ENCODE data around the gene LHFPL2.

LHFPL2 gene

GRCh38 chr5:78566747-78567425 lies 81.7 kb downstream of the LHFPL2 start:
- Histone ChIP-seq H3K36me3 (ENCODE audit: control insufficient read depth in 5 of 5, insufficient read depth in 5 of 5, low read length in 5 of 5) (peaks cover 0 to 10% (median 3%) of the 10 kb centered on the region in 5 donors), H3K9me3 (ENCODE audit: control insufficient read depth in 5 of 5, low read length in 5 of 5) (no peaks in the 10 kb centered on the region), H3K4me1 (ENCODE audit: control insufficient read depth in 5 of 5, insufficient read depth in 5 of 5, low read length in 5 of 5) (peaks cover 0 to 23% (median 21%) of the 10 kb centered on the region in 5 donors), H3K4me3 (ENCODE audit: low read depth in 1 of 5, low read length in 5 of 5) (no peak overlapping the region), H3K27me3 (ENCODE audit: control insufficient read depth in 5 of 5, insufficient read depth in 4 of 5, low read length in 5 of 5) (no peaks in the 10 kb centered on the region), H3K9ac (ENCODE audit: low read length in 5 of 5) (no peak overlapping the region), H3K27ac (ENCODE audit: low read depth, low read length) (peak overlapping the region; percentile 19)

DNA sequence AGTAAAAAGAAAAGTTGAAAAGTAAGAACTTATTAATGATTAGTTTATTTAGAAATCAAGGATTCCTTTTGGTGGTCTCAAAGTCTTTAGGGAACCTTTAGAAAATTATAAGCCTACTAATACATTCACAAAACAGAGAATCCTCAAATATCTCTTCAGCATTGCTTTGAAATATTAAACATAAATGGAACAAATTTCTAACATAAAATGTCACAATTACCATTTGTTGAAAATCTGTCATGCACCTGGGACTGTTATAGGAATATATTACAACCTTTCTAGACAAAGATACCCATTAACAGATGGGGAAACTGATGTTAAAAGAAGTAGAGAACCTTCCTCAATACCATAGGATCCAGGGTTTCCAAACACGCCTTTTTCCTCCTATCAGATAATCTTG lies 83.2 kb downstream of the LHFPL2 start:
- no peak overlapping the region for H3K4me3 ChIP-seq (ENCODE audit: low read depth in 1 of 5, low read length in 5 of 5)
- H3K27ac ChIP-seq (ENCODE audit: low read depth, low read length) = no peak overlapping the region
- H3K9ac ChIP-seq (ENCODE audit: low read length in 5 of 5) = no peak overlapping the region
- no peaks in the 10 kb centered on the region for H3K27me3 ChIP-seq (ENCODE audit: control insufficient read depth in 5 of 5, insufficient read depth in 4 of 5, low read length in 5 of 5)
- H3K36me3 ChIP-seq (ENCODE audit: control insufficient read depth in 5 of 5, insufficient read depth in 5 of 5, low read length in 5 of 5) = peaks cover 0 to 10% (median 3%) of the 10 kb centered on the region in 5 donors
- H3K4me1 ChIP-seq (ENCODE audit: control insufficient read depth in 5 of 5, insufficient read depth in 5 of 5, low read length in 5 of 5) = peaks cover 0 to 23% (median 21%) of the 10 kb centered on the region in 5 donors
- no peaks in the 10 kb centered on the region for H3K9me3 ChIP-seq (ENCODE audit: control insufficient read depth in 5 of 5, low read length in 5 of 5)

GRCh38 chr5:78563621-78564020 lies 85.0 kb downstream of the LHFPL2 start:
- H3K9me3 ChIP-seq (ENCODE audit: control insufficient read depth in 5 of 5, low read length in 5 of 5) = no peaks in the 10 kb centered on the region
- H3K27me3 ChIP-seq (ENCODE audit: control insufficient read depth in 5 of 5, insufficient read depth in 4 of 5, low read length in 5 of 5) = no peaks in the 10 kb centered on the region
- no peak overlapping the region for H3K9ac ChIP-seq (ENCODE audit: low read length in 5 of 5)
- H3K36me3 ChIP-seq (ENCODE audit: control insufficient read depth in 5 of 5, insufficient read depth in 5 of 5, low read length in 5 of 5) = peaks cover 0 to 10% (median 3%) of the 10 kb centered on the region in 5 donors
- H3K27ac ChIP-seq (ENCODE audit: low read depth, low read length) = no peak overlapping the region
- H3K4me3 ChIP-seq (ENCODE audit: low read depth in 1 of 5, low read length in 5 of 5) = no peak overlapping the region
- peaks cover 0 to 12% (median 9%) of the 10 kb centered on the region in 5 donors for H3K4me1 ChIP-seq (ENCODE audit: control insufficient read depth in 5 of 5, insufficient read depth in 5 of 5, low read length in 5 of 5)

- no peak overlapping the region for H3K27ac ChIP-seq (ENCODE audit: low read depth, low read length)
- H3K9ac ChIP-seq (ENCODE audit: low read length in 5 of 5) = no peak overlapping the region
- H3K4me3 ChIP-seq (ENCODE audit: low read depth in 1 of 5, low read length in 5 of 5) = no peak overlapping the region
- H3K27me3 ChIP-seq (ENCODE audit: control insufficient read depth in 5 of 5, insufficient read depth in 4 of 5, low read length in 5 of 5) = no peaks in the 10 kb centered on the region
- H3K9me3 ChIP-seq (ENCODE audit: control insufficient read depth in 5 of 5, low read length in 5 of 5) = no peaks in the 10 kb centered on the region
- H3K36me3 ChIP-seq (ENCODE audit: control insufficient read depth in 5 of 5, insufficient read depth in 5 of 5, low read length in 5 of 5) = peaks cover 0 to 10% (median 3%) of the 10 kb centered on the region in 5 donors
- H3K4me1 ChIP-seq (ENCODE audit: control insufficient read depth in 5 of 5, insufficient read depth in 5 of 5, low read length in 5 of 5) = peaks cover 0 to 5% (median 4%) of the 10 kb centered on the region in 5 donors
Observed at GRCh38 chr5:78562714-78563330, 85.8 kb downstream of the LHFPL2 start.

DNA sequence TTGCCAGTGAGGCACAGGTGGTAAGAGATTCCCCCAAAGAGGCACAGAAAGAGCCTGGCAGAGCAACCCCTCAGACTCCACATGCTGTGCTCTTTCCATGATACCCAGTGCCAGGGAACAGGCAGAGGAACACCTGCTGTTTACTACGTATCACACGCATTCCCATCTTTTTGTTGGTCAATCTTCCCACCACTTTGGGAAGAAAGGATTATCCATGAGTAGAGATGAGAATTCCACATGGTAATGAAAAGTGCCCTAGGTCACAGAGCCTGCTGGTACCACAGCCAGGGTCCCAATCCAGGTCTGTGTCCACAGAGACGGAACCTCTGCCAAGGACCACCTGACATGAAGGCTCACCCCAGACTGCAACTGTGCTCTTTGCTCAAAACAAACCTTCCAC lies 86.6 kb downstream of the LHFPL2 start:
- no peak overlapping the region for H3K4me3 ChIP-seq (ENCODE audit: low read depth in 1 of 5, low read length in 5 of 5)
- H3K27me3 ChIP-seq (ENCODE audit: control insufficient read depth in 5 of 5, insufficient read depth in 4 of 5, low read length in 5 of 5) = no peaks in the 10 kb centered on the region
- peaks cover 0 to 10% (median 3%) of the 10 kb centered on the region in 5 donors for H3K36me3 ChIP-seq (ENCODE audit: control insufficient read depth in 5 of 5, insufficient read depth in 5 of 5, low read length in 5 of 5)
- H3K9me3 ChIP-seq (ENCODE audit: control insufficient read depth in 5 of 5, low read length in 5 of 5) = no peaks in the 10 kb centered on the region
- no peak overlapping the region for H3K27ac ChIP-seq (ENCODE audit: low read depth, low read length)
- H3K9ac ChIP-seq (ENCODE audit: low read length in 5 of 5) = no peak overlapping the region
- H3K4me1 ChIP-seq (ENCODE audit: control insufficient read depth in 5 of 5, insufficient read depth in 5 of 5, low read length in 5 of 5) = peaks cover 0 to 9% (median 0%) of the 10 kb centered on the region in 5 donors

DNA sequence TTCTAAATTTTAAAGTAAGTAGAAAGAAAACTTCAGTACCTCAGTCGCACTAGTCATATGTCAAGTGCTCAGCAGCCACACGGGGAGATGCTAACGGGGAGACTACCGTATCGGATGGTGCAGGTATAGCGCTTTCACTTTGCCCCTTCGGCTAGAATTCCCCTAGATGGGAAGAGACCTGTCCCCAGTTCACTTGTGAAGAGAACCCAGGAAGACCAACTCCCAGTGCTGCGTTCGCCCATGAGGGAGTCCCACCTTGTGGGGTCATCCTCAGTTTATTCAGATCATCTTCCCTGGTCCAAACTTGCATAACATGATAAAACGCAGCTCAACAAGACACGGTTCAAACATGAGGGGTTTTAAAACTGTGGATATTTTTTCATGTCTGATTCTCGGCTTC lies 87.3 kb downstream of the LHFPL2 start:
- no peaks in the 10 kb centered on the region for H3K9me3 ChIP-seq (ENCODE audit: control insufficient read depth in 5 of 5, low read length in 5 of 5)
- no peak overlapping the region for H3K9ac ChIP-seq (ENCODE audit: low read length in 5 of 5)
- no peaks in the 10 kb centered on the region for H3K27me3 ChIP-seq (ENCODE audit: control insufficient read depth in 5 of 5, insufficient read depth in 4 of 5, low read length in 5 of 5)
- peaks cover 0 to 10% (median 3%) of the 10 kb centered on the region in 5 donors for H3K36me3 ChIP-seq (ENCODE audit: control insufficient read depth in 5 of 5, insufficient read depth in 5 of 5, low read length in 5 of 5)
- no peak overlapping the region for H3K27ac ChIP-seq (ENCODE audit: low read depth, low read length)
- no peak overlapping the region for H3K4me3 ChIP-seq (ENCODE audit: low read depth in 1 of 5, low read length in 5 of 5)
- H3K4me1 ChIP-seq (ENCODE audit: control insufficient read depth in 5 of 5, insufficient read depth in 5 of 5, low read length in 5 of 5) = peaks cover 0 to 10% (median 0%) of the 10 kb centered on the region in 5 donors

DNA sequence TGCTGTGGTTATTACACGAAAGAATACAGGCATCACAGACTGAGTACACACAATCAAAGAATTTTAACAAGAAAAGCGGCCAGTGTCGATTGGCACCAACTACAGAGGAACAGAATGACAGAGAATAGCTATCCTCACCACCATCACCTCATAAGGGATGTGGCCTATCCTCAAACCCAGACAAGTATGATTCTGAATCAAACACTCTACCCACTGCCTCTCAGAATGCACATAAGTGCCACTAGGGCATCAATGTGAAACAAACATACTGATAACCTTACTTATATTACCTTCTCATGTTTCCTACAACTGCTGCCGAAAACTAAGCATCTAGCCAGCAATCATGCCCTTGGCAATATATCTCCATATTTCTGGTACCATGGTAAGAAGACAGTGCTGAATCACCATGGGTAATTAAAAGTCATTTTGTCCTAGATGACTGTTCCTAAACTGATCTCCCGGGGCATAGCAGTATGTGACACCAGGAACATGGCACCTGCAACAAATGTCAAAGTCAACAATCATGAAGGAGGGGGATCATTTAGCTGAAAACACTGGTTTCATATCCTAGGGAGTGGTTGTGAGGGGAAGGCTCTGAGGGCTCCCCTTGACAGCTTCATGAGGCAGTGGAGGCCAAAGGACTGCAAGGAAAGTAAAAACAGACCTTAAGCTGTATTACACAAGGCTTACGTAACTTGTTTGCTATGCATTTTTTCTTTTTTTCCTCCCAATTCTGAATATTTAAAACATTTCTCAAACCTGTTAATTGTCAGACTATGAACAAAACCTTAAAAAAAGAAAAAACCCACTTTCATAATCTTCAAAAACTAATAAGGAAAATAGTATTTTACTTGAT lies 88.3 kb downstream of the LHFPL2 start:
- Histone ChIP-seq H3K4me1 (ENCODE audit: control insufficient read depth in 5 of 5, insufficient read depth in 5 of 5, low read length in 5 of 5) (peaks cover 0 to 10% (median 0%) of the 10 kb centered on the region in 5 donors), H3K36me3 (ENCODE audit: control insufficient read depth in 5 of 5, insufficient read depth in 5 of 5, low read length in 5 of 5) (peaks cover 0 to 10% (median 3%) of the 10 kb centered on the region in 5 donors), H3K9ac (ENCODE audit: low read length in 5 of 5) (no peak overlapping the region), H3K9me3 (ENCODE audit: control insufficient read depth in 5 of 5, low read length in 5 of 5) (no peaks in the 10 kb centered on the region), H3K27ac (ENCODE audit: low read depth, low read length) (no peak overlapping the region), H3K27me3 (ENCODE audit: control insufficient read depth in 5 of 5, insufficient read depth in 4 of 5, low read length in 5 of 5) (no peaks in the 10 kb centered on the region), H3K4me3 (ENCODE audit: low read depth in 1 of 5, low read length in 5 of 5) (no peak overlapping the region)

GRCh38 chr5:78557601-78558000 lies 91.0 kb downstream of the LHFPL2 start:
- peak overlapping the region in 1 of 5 donors; percentile 14 for H3K9ac ChIP-seq (ENCODE audit: low read length in 5 of 5)
- H3K27me3 ChIP-seq (ENCODE audit: control insufficient read depth in 5 of 5, insufficient read depth in 4 of 5, low read length in 5 of 5) = no peaks in the 10 kb centered on the region
- H3K9me3 ChIP-seq (ENCODE audit: control insufficient read depth in 5 of 5, low read length in 5 of 5) = no peaks in the 10 kb centered on the region
- H3K4me1 ChIP-seq (ENCODE audit: control insufficient read depth in 5 of 5, insufficient read depth in 5 of 5, low read length in 5 of 5) = peaks cover 0 to 32% (median 7%) of the 10 kb centered on the region in 5 donors
- H3K36me3 ChIP-seq (ENCODE audit: control insufficient read depth in 5 of 5, insufficient read depth in 5 of 5, low read length in 5 of 5) = no peaks in the 10 kb centered on the region
- no peak overlapping the region for H3K27ac ChIP-seq (ENCODE audit: low read depth, low read length)
- H3K4me3 ChIP-seq (ENCODE audit: low read depth in 1 of 5, low read length in 5 of 5) = no peak overlapping the region

DNA sequence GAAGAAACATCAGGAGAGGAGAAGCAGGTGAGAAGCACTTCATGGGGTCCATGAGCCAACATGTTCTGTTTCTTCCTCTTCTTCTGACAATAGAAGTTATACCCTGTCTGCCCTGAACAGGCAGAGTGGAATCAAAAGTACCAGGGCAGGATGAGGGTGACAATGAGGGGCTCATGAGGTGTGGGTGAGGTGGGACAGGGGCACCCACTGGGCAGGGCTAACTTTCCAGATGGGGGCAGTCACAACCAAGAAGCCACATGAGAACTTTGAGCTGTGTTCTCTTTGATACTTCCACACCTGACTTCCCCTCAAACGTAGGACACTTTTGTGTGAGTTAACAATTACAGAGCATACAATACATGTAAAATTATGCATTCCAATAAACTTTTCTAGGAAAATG lies 92.7 kb downstream of the LHFPL2 start:
- no peaks in the 10 kb centered on the region for H3K9me3 ChIP-seq (ENCODE audit: control insufficient read depth in 5 of 5, low read length in 5 of 5)
- H3K4me1 ChIP-seq (ENCODE audit: control insufficient read depth in 5 of 5, insufficient read depth in 5 of 5, low read length in 5 of 5) = peaks cover 0 to 32% (median 7%) of the 10 kb centered on the region in 5 donors
- no peaks in the 10 kb centered on the region for H3K27me3 ChIP-seq (ENCODE audit: control insufficient read depth in 5 of 5, insufficient read depth in 4 of 5, low read length in 5 of 5)
- H3K9ac ChIP-seq (ENCODE audit: low read length in 5 of 5) = no peak overlapping the region
- H3K27ac ChIP-seq (ENCODE audit: low read depth, low read length) = no peak overlapping the region
- H3K4me3 ChIP-seq (ENCODE audit: low read depth in 1 of 5, low read length in 5 of 5) = no peak overlapping the region
- H3K36me3 ChIP-seq (ENCODE audit: control insufficient read depth in 5 of 5, insufficient read depth in 5 of 5, low read length in 5 of 5) = no peaks in the 10 kb centered on the region

DNA sequence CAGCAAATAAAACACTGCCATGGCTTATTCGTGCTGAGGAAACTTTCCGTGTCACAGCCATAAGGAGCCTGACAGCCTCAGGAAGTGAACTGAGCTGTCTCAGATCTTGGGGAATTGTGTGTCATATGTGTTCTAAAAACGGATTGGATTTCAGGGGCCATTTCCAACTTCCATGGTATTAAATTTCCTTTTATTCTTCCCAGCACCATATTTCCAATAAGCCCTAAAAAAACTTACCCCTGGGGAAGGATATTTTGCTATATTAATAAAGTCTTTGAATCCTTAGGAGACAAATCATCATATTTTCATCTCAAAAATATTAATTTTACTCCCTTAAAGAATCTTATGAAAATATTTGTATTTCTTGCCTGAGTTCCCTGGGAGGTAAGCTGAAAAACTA lies 93.9 kb downstream of the LHFPL2 start:
- Histone ChIP-seq H3K27me3 (ENCODE audit: control insufficient read depth in 5 of 5, insufficient read depth in 4 of 5, low read length in 5 of 5) (no peaks in the 10 kb centered on the region), H3K9ac (ENCODE audit: low read length in 5 of 5) (no peak overlapping the region), H3K36me3 (ENCODE audit: control insufficient read depth in 5 of 5, insufficient read depth in 5 of 5, low read length in 5 of 5) (no peaks in the 10 kb centered on the region), H3K9me3 (ENCODE audit: control insufficient read depth in 5 of 5, low read length in 5 of 5) (no peaks in the 10 kb centered on the region), H3K4me1 (ENCODE audit: control insufficient read depth in 5 of 5, insufficient read depth in 5 of 5, low read length in 5 of 5) (peaks cover 0 to 32% (median 10%) of the 10 kb centered on the region in 5 donors), H3K27ac (ENCODE audit: low read depth, low read length) (peak overlapping the region; percentile 55), H3K4me3 (ENCODE audit: low read depth in 1 of 5, low read length in 5 of 5) (no peak overlapping the region)

All from subcutaneous abdominal adipose tissue (tissue), 5 donors.